ENCODE results near the gene ALK. TPM values are rescaled to one million over a fixed set of nuclear protein-coding genes. Genes with fewer than 3 reads are reported as not detected.

ALK gene
- polyA plus RNA-seq, 1 donor from 2014 or later, result not detected

DNA sequence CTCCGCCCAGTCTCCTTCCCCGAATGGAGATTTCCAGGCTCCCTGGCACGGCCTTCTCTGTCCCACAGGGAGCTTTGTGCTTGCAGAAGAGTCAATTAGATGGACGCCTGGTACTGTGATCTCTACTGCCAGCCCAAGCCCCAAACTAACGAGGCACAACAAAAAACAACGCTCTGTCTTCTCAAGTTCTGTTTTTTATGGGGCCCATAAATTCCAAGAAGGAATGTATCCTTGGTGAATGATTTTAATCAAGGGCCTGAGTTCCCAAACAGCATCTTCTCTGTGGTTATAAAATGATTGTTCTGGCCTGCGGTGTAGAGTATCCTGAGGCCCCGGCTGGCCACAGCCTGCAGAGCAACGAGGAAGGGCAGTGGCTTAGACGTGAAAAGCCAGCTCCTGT lies 586.7 kb downstream of the ALK start:
- Mint-ChIP-seq H3K36me3 (no peaks in the 10 kb centered on the region), H3K27me3 (peaks cover 9% of the 10 kb centered on the region), H3K4me3 (no peak overlapping the region), H3K27ac (no peak overlapping the region), H3K9me3 (no peaks in the 10 kb centered on the region), H3K4me1 (no peaks in the 10 kb centered on the region)

DNA sequence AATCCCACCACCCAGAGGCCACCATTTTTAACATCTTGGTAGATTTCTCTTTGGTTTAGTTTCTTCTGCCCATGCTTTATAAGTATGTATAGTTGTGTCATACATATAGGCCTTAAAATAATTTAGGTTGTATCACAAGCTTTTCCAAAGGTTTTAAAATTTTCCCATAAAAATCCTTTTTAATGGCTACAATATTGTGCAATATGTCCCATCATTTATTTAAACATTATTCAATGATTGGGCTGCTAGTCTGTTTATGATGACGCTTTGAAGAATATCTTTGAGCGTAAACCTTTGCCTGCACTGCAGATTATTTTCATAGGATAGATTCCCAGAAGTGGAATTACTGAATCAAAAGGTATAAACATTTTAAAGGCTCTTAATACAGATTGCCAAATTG lies 588.8 kb downstream of the ALK start:
- H3K27ac Mint-ChIP-seq, result no peak overlapping the region

DNA sequence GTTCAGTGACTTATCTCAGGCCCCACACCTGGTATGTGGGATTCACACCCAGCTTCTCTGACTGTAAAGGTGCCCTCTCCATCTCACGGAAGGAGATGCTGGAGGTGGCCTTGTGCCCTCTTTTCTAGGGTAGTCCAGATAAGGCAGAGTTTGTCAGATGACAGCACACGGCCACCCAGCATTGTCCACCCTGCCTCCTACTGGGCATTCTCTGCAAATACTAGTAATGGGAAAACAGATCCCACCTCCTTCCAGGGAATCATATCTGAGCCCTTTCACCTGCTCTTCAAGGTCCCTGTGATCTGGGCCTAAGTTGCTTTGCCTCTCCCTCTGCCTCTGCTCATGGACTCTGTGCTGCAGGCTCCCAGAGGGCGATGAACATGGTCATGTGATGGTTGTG lies 591.5 kb downstream of the ALK start:
- Mint-ChIP-seq H3K27me3 (peaks cover 2% of the 10 kb centered on the region), H3K4me1 (no peaks in the 10 kb centered on the region), H3K27ac (no peak overlapping the region), H3K36me3 (no peaks in the 10 kb centered on the region), H3K4me3 (no peak overlapping the region), H3K9me3 (no peaks in the 10 kb centered on the region)

More for the DNA sequence above, 588.8 kb downstream of the ALK start:
- Mint-ChIP-seq H3K4me1 (no peaks in the 10 kb centered on the region), H3K36me3 (no peaks in the 10 kb centered on the region), H3K27me3 (peaks cover 5% of the 10 kb centered on the region), H3K4me3 (no peak overlapping the region), H3K9me3 (no peaks in the 10 kb centered on the region)

DNA sequence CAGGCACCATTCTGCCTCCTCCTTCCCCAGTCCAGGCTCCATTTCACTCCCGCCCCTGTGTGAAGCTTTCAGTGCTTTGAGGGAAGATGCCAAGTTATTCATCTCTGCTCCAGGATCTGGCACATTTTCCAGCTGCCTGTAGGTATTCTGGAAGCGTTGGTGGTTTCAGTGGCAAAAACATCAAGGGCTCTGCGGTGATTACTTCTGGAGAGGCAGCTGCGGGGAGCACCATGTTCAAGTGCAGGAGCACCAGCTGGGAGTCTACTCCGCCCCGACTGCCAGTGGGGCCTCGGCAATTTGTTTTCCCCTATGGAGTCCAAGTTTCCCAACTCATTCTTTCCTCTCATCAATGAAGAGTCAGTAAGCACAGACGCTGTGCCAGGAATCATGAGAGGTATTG lies 594.5 kb downstream of the ALK start:
- Mint-ChIP-seq H3K36me3 (no peaks in the 10 kb centered on the region), H3K4me3 (no peak overlapping the region), H3K27ac (no peak overlapping the region), H3K27me3 (peaks cover 6% of the 10 kb centered on the region), H3K4me1 (no peaks in the 10 kb centered on the region), H3K9me3 (no peaks in the 10 kb centered on the region)

DNA sequence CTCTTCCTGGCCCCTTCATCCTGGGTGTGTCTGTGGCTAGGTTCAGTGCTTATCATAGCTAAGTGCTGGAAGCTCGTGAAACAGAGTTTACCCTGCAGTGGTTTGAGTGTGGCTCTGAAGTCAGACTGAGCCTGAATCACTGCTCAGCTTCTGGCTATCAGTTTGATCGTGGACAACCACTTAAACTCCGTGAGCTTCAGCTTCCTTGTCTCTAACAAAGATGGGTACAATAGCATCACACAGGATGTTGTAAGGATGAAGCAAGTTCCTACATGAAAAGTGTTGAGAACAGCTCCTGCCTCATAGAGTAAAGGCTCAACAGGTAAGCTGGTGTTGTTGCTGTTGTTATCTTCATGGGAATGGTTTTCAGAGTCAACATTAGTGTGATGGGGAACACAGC lies 595.8 kb downstream of the ALK start:
- no peak overlapping the region for H3K4me3 Mint-ChIP-seq
- H3K27me3 Mint-ChIP-seq, result peaks cover 6% of the 10 kb centered on the region
- no peak overlapping the region for H3K27ac Mint-ChIP-seq
- no peaks in the 10 kb centered on the region for H3K9me3 Mint-ChIP-seq
- no peaks in the 10 kb centered on the region for H3K36me3 Mint-ChIP-seq
- H3K4me1 Mint-ChIP-seq, result no peaks in the 10 kb centered on the region

DNA sequence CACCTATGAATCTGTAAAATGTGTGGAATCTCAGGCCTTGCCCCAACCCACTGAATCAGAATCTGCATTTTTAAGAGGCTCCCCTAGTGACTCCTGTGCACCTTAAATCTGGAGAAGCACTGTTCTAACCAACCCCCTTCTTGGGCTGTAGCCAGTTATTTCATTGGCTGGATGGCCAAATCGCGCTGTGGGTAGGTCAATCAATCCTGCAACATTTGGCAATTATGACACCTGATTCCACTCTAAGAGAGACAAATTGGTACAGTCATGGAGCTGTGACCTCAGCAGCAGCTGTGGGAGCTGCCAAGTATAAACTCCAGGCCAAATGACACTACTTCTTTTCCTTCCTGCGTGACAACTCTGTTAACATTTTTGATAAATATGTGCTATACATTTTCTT lies 597.4 kb downstream of the ALK start:
- H3K36me3 Mint-ChIP-seq, result no peaks in the 10 kb centered on the region
- H3K9me3 Mint-ChIP-seq, result peaks cover 0 to 2% (median 0%) of the 10 kb centered on the region in 3 donors
- no peak overlapping the region for H3K27ac Mint-ChIP-seq
- H3K4me1 Mint-ChIP-seq, result no peaks in the 10 kb centered on the region
- H3K4me3 Mint-ChIP-seq, result no peak overlapping the region
- peaks cover 13% of the 10 kb centered on the region for H3K27me3 Mint-ChIP-seq

DNA sequence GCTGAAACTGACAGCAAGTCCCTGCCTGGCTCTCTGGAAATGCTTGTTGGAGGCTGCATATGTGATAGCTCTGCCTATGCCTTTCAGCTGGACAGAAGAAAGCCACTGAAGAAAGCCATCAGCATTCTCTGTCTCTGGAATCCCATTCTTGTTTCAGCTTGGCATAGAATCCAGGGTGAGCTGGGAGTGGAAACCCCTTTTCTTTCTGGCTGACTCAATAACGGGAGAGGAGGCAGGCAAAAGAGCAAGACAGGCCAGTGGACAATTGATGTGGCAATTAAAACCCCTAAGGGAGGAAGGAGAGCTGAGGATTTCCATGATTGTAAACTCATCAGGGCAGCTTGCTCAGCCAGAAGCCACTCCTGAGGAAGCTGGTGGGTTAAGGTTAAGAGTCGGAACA lies 598.1 kb downstream of the ALK start:
- Mint-ChIP-seq H3K9me3 (peaks cover 0 to 2% (median 0%) of the 10 kb centered on the region in 3 donors), H3K27me3 (peaks cover 16% of the 10 kb centered on the region), H3K27ac (no peak overlapping the region), H3K4me1 (no peaks in the 10 kb centered on the region), H3K36me3 (no peaks in the 10 kb centered on the region), H3K4me3 (no peak overlapping the region)

DNA sequence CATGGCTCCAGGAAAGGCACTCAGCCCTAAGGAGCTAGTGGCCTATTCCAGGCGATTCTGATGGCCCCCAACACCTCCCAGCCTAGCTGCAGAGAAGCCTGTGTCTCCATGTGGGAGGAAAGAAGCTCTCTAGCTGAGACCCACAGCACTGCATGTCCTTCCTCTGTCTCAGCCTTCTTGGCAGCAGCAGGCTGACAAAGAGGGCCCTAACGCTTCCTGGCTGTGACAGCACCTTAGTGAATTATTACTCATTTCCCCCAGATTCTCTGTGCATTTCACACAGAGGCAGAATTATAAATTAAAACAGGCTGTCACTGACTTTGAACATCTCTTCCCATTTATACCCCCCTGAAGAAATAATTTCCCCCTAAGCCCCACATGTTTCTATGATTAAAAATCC lies 599.4 kb downstream of the ALK start:
- peaks cover 18% of the 10 kb centered on the region for H3K27me3 Mint-ChIP-seq
- H3K36me3 Mint-ChIP-seq, result no peaks in the 10 kb centered on the region
- peaks cover 2 to 11% (median 7%) of the 10 kb centered on the region in 3 donors for H3K4me1 Mint-ChIP-seq
- peaks cover 0 to 2% (median 0%) of the 10 kb centered on the region in 3 donors for H3K9me3 Mint-ChIP-seq
- no peak overlapping the region for H3K4me3 Mint-ChIP-seq
- H3K27ac Mint-ChIP-seq, result no peak overlapping the region

DNA sequence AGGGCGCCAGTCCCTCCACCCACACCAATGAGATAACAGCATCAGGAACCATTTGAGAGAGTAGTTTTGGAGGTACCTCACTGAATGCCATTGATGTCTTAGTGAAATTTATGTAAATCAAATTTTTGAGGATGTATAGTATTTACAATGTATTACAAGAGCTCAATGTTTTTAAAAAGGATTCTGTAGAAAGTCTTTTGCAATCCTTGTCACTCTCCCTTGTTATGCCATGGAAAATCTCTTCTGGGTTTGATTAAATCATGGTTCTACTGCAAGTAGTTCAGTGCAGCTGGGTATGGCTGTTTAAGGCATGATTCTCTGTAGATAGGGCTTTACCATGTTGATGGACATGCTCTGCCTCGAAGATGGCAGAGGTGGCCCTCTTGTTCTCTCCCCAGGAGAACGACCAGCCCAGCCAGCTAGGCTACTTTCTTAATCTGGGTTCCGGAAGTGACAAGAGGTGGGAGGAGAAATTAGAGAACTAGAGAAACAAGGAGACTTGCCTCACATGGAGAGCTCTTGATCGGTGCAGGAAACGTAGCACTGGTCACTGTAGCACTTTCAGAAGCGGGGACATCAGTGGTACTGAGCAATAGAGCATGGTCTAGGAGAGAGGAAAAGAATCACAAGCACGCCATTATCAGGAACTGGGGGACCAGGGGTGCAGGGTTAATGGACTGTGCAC lies 603.4 kb downstream of the ALK start:
- no peak overlapping the region for H3K4me3 Mint-ChIP-seq
- no peaks in the 10 kb centered on the region for H3K36me3 Mint-ChIP-seq
- peaks cover 23% of the 10 kb centered on the region for H3K27me3 Mint-ChIP-seq
- peaks cover 14 to 30% (median 26%) of the 10 kb centered on the region in 3 donors for H3K4me1 Mint-ChIP-seq
- peaks cover 0 to 2% (median 0%) of the 10 kb centered on the region in 3 donors for H3K9me3 Mint-ChIP-seq
- H3K27ac Mint-ChIP-seq, result no peak overlapping the region

DNA sequence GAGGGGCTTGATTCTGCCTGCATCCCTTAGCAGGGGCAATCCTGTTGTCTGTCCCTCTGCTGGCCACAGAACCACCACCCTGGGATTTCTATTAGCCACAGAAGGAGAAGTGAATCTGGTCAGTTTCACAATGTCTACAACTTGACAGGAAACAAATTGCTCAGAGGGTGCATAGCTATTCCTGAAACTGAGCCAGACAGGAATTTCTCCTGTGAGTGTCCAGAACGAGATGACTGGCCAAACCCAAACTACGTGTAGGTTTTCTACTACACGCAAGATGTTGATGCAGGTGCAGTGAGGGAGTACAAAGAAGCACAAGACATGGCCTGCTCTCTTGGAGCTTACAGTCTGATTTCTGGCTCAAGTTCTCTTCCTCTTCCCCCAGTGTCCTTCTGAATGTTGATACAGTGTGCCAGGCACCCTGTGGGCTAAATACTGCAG lies 604.3 kb downstream of the ALK start:
- peak overlapping the region in 2 of 4 donors; percentile 20 to 66 for H3K4me3 Mint-ChIP-seq
- no peak overlapping the region for H3K27ac Mint-ChIP-seq
- H3K36me3 Mint-ChIP-seq, result no peaks in the 10 kb centered on the region
- peaks cover 14 to 30% (median 26%) of the 10 kb centered on the region in 3 donors for H3K4me1 Mint-ChIP-seq
- peaks cover 21% of the 10 kb centered on the region for H3K27me3 Mint-ChIP-seq
- peaks cover 0 to 2% (median 0%) of the 10 kb centered on the region in 3 donors for H3K9me3 Mint-ChIP-seq

DNA sequence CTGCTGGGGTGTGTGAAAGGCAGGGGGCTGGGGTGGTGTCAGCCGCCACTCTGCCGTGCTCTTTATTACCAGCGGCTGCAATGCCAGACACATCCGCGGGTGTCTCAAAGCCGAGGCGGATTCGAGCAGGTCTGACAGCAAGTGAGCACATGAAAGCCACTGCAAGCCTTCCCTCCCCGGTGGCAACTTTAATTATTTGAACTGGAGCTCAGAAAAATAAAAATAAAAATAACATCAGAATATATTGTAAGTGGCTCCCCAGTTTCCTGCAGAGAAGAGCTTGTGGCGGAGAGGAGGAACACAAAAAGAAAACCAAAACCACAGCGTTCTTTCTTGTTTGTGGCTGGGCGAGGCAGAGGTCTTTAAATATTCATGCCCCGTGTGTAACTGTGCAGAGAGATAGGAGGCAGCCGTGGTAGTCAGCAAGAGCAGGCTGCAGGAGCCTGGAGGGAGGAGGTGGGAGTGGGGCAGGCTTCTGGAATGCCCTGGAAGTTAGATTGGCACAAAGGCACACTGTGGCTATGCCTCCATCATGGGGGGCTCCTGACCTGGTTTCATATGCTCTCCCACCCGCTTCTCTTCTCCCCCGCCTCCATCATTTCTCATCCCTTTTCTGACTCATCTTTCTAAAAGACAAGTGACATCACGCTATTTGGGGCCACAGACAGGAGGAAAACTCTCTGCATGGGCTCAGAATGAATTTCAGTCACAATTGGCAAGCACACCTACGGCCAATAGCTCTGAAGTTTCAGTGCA lies 606.4 kb downstream of the ALK start:
- Mint-ChIP-seq H3K36me3 (no peaks in the 10 kb centered on the region), H3K27ac (peak overlapping the region in 2 of 3 donors; percentile 33 to 59), H3K4me3 (peak overlapping the region; percentile 50 to 88 (median 80)), H3K4me1 (peaks cover 14 to 30% (median 26%) of the 10 kb centered on the region in 3 donors), H3K27me3 (peaks cover 18% of the 10 kb centered on the region), H3K9me3 (no peaks in the 10 kb centered on the region)

DNA sequence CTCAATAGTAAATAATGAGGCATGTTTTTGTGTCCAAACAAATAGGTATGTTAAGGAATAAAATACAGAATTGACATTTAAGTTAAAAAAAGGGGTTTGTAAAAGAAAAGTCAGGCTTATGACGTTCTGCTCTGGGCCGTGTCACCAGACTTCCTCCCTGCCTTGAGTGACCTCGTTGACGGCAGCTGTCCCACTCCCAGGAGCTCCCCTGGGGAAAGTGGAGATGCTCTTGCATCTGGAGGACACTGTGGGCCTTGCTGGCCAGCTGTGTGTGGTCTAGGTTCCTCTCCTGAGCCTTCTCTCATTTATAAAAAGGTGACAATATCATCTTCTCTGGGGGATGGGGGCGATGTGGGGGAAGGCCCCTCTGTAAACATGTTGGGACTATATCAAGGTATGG lies 609.9 kb downstream of the ALK start:
- Mint-ChIP-seq H3K4me1 (peaks cover 10 to 16% (median 14%) of the 10 kb centered on the region in 3 donors), H3K9me3 (no peaks in the 10 kb centered on the region), H3K27ac (no peak overlapping the region), H3K27me3 (peaks cover 21% of the 10 kb centered on the region), H3K36me3 (no peaks in the 10 kb centered on the region), H3K4me3 (no peak overlapping the region)

DNA sequence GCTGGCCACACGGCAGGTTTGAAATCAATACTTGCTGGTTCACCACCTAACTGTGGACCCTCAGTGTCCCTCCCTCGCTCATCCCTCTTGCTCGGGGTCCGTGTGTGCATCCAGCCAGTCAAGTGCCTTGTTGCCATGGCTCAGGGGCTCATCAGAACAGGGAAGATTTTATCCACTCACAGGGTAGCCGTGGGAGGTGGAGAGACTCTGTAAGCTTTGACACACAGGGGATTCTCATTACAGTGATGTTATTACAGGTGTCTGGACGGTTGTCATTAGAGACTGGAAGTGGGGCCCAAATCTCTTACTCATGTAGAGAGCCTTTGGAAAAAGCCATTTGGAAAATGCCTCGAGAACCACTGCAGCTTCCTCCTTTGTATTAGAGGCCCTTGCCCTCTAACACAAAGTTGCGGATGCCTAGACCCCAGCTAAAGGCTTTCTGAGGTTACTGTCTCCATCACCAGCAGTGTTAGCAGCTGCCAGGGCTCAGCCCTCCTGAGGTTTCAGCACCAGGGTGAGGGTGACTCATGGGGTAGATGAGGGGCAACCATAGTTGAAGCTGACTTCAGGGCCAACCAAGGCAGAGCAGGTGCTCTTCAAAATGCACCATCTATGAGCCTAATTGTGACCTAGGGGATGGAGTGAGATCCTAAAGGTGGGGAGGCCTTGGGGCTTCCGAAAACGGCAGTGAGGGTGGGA lies 610.6 kb downstream of the ALK start:
- Mint-ChIP-seq H3K27me3 (peaks cover 23% of the 10 kb centered on the region), H3K4me3 (no peak overlapping the region), H3K27ac (no peak overlapping the region), H3K36me3 (no peaks in the 10 kb centered on the region), H3K4me1 (peaks cover 9 to 16% (median 13%) of the 10 kb centered on the region in 3 donors), H3K9me3 (no peaks in the 10 kb centered on the region)

DNA sequence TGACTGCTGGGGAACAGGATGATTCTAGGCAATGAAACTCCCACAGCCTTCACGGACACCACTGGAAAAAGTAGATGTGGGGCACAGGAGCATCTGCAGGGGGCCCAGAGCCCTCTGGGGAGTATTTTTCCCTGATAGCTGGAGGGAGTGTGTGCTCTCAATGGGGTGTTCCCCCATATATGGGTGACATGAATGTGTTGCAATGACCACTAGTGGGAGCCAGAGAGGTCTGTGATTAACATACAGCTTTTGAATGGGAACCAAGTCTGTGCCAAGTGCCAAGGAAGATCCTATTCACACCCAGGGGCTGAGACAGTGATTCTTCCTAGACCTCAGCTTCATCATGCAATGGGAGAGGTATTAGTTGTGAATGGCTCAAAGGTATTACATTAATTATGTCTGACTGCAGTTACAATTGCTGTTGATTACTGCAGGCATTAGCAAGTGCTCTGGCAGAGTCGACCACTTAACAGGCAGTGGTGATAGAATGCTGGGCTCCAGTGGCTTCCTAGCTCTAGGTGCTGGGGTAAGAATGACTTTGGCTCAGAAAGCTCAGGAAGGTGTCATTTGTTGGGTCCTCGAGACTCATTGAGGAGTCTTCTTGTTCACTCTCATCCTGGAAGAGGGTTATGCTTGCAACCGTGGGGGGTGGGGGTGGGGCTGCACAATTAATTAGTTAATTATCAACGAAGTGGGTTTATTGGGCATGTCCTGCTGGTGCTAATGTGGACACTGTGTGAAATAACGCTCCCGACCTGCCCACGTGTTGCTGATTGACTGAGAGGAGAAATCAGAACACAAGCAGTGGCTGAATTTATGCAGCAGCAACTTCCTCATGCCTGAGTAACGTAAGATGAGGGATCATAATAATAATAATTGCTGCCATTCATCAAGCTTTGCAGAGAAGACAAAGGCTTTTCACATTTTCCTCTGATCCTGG lies 612.0 kb downstream of the ALK start:
- Mint-ChIP-seq H3K9me3 (no peaks in the 10 kb centered on the region), H3K27me3 (peaks cover 18% of the 10 kb centered on the region), H3K36me3 (no peaks in the 10 kb centered on the region), H3K4me1 (peaks cover 2 to 4% (median 3%) of the 10 kb centered on the region in 3 donors), H3K27ac (no peak overlapping the region), H3K4me3 (no peak overlapping the region)
